Kidney tubule cell (primary cell): Measurements from ENCODE around the gene C1orf185.
"Not testable (repeated sequence)": the region's sequence is repeated elsewhere in the genome, so short reads cannot be mapped to it uniquely, and the experiment has no call there.

ENCODE experiments used
- DNase-seq: peaks from one replicate; pipeline ENCODE4 v3.0.0-alpha.2; 2018; ENCODE audit warnings: low spot score

C1orf185 gene

DNA sequence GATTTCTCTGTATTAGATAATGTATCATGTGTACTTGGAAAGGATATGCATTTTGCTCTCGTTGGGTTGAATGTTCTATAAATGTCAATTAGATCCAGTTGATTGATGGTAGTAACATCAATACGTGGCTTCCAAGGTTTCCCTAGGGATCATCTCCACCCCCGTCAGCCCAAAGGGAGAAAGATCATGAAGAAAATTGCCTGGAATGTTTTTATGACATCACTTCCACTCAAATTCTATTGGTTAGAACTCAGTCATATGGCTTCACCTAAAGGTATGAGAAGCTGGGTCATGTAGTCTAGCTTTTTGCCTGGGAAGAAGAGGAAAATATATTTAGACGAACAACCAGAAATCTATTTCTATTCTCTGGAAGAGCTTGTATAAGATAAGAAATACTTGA, at the start of gene C1orf185:
TSS of gene C1orf185 (plus strand) at position 253 of the 400 bp plus-strand sequence. CDS start at position 259, 6 bp downstream.
- DNase-seq, result no peak

DNA sequence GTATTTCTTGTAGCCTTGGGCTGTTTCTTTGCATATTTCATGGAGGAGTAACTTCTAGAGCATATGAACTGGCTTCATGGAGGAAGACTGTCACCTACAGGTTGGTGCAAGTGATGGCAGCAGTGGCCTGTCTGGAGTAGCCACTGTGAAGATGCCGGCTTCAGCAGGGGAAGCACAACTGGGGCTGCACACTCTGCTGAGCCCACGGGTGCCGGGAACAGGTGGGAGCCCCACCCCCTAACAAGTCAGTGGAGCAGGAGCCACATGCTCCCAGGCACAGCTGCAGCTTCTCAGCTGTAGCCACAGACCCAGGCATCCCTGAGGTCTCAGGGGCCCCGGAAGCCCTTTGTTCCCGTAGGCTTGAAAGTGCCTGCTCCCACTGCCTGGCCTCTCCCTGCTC, 43.2 kb upstream of the C1orf185 start:
- peak; percentile 31 for DNase-seq

DNA sequence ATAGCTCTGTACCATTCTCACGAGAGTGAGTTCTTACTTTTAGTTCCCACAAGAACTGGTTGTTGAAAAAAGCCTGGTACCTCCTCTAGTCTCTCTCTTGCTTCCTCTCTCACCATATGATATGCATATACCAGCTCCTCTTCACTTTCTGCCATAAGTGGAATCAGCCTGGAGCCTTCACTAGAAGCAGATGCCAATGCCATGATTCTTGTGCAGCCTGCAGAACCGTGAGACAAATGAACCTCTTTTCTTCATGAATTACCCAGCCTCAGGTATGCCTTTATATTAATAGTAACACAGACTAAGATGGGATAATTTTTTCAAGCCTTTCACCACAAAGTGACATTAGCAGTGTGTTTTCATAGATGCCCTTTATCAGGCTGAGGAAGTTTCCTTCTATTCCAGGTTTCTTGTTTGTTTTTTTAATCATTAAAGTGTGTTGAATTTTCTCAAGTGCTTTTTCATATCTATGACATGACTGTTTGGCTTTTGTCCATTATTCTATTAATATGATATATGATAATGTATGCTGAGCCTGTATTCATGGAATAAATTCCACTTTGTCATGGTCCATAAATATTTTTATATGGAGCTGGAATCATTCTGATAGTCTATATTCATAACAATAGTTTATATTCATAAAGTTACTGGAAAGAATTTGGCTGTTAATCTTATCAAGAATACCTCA, 40.7 kb upstream of the C1orf185 start:
- peak; percentile 72 for DNase-seq

DNA sequence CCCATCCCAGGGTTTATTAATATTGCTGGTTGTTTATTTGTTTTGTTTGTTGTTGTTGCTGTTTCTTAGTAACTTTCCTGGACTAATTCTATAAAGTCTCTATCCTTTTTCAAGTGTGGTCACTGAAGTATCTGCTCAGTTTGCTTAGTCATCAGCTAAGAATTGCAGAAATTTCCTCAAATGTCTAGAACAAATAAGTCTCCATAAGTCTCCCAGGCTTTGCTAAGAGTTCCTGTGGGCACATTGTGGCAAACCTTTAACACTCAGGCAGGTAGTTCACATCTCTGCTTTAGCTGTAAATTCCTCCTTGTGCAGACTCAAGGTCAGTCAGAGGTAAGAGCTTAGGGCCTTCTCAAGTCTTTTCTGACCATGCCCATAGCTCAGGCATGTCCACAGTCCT, 38.9 kb upstream of the C1orf185 start:
- DNase-seq, result peak; percentile 98

DNA sequence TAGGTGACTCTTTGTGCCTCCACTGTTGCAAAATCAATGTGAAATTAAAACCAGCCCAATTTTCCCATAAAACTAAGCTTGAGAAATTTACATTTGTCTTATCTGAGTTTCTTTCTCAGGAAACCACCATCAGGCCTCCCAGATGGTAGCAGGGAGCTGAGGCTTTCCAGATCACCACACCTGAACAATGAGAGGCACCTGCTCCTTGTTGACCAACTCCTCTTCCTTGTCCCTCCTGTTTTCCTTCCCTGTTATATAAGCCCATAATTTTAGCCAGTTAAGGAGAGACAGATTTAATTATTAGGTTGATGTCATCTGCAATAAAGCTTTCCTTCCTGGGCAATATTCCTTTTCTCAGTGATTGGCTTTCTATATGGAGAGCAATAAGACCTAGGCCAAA, 32.0 kb upstream of the C1orf185 start:
- peak; percentile 60 for DNase-seq

DNA sequence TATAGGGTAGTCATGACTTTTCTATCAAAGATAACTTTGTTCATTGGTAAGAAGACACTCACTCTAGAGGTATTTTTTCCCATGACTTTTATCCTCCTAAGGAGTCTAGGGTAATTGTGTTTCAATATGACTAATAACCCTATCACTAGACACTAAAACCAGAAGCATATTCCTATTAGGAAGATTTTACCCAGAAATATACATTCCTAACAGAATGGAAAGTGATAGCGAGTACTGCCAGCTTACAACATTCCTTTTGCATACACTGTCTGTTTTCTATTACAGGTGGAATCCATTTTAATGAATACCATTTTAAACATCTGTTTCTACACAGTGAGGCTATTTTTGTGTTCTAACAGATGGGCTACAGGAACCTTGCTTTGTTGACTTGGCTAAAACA, 31.4 kb upstream of the C1orf185 start:
- peak; percentile 85 for DNase-seq

DNA sequence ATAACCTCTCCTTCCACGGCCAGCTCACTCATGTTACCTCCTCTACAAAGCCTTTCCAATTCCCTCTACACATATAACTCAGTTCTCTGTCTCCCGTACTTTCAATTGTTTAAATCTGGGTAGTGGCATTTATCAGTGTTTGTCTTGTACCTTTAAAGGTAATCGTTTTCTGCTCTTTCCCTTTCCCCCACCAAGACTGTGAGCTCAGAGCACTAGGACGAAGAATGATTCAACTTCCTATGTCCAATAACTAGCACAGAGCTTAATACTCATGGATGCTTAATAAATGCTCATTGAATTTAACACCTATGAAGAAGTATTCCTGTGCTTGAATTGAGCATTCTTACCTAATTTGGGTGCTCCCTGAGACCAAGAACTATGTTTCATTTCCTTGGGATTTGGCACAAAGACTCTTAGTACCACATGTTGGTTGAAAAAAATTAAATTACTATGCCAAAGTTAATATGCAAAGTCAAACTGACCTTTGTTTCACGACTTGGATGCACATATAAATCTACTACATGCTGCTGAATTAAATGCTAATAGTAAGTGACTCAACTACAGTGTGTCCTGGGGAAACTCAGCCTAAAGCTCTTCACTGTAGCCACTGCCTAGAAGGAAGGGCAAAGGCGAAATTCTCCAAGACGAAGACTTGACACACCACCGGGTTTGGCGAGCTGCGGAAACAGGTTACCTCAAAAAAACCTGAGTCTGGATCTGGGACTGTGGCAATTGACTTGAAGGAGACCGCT, 30.6 kb upstream of the C1orf185 start:
- no peak for DNase-seq

DNA sequence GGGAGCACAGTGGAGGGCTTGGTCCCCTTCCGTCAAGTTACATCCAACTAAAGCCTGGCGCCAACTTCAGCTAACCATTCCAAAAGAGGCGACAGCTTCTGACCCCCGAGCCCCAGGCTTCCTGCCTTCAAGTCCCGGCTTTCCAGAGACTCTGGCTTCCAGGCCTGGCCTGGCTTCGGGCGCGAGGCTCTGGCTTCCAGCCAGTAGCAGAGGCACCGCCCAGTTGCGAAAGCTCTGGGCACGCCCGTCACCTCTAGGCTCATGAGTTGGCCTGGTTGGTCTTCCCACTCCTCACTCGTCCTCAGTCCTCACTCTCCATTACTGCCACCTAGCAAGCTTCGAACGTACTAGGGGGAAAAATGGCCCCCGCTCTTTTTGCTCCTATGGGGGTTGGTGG, 30.0 kb upstream of the C1orf185 start:
- DNase-seq, result no peak

DNA sequence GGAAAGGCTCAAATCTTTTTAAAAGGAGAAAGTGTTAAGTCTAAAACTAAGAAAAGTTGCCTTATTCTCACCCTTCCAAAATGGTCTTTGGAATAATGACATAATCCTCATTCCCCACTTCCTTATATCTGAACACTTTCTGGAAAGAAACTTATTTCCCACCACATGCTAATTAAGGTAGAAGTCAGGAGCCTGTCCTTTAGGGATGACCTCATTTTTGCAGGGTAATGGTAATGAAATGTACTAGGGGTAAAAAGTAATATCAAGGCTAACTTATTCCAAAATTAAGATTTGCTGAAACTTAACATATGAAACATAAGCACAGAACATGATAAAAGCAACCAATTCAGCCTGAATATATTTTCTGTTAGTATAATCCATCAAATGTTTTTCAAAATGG, 29.4 kb upstream of the C1orf185 start:
- no peak for DNase-seq

DNA sequence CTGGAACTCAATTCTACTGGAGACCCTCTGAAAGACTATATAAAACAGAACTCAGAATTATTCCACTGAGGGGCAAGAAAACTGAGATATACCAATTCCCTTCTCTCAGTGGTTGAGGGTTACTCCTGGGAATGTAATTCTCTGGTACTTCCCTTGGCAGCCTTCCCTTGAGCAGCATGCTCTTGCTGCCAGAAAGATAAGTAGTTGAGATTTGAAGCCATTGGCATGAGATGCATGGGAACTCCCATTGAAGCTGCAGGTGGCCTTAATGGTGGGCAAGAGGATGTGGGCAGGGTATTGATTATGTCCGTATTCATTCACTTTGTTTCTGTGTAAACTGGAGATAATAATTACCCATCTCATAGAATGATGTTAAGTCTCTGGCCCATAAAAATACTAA, 28.6 kb upstream of the C1orf185 start:
- no peak for DNase-seq

DNA sequence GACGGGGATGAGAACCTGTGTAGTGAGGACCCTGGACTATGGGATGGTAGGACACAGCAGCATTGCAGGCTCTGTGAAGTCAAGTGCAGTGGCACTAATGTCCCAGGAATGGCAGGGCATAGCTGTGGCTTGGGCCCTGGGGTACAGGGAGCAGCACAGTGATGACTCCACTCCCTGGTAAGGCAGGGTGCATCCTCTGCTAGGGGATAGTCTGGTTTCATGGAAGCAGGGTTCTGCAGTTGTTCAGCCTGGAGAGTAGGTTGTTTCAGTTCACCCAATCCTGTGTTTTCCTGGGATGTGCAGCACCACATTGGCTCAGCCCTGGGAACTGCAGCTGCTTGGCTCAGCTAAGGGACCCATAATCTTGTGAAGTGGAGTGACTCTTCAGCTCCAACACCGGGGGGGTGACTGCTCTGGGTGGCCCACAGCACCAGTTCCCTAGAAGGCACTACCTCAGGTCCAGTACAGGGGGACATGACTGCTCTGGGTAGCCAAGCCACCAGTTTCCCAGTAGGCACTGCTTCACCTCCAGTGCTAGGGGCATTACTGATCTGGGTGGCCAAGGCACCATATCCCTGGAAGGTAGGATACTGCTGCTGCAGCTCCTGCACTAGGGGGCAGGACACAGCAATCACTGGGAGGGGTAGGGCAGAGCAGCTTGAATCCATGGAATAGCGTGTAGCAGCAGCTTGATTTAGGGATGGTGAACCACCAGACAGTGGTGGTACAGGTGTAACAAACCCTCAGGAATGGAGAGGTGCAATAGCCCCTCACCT, 15.3 kb upstream of the C1orf185 start:
- DNase-seq, result no peak

DNA sequence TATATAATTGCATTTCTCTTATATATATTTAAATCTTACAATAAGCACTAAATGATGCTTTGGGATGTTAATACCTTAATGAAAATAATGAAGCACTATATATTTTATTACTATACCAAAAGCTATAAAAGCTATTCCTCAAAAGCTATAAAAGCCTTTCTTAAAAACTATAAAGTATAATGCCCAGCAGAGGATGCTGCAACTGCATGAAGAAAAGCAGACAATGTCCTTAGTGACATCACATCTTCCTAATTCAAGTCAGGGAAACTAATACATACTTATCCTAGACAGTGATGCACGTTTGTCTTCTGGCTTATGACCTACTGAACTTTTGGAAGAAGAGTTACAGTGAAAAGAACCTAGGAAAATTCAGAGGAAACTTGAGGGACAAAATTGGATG, 13.6 kb upstream of the C1orf185 start:
- DNase-seq, result no peak

DNA sequence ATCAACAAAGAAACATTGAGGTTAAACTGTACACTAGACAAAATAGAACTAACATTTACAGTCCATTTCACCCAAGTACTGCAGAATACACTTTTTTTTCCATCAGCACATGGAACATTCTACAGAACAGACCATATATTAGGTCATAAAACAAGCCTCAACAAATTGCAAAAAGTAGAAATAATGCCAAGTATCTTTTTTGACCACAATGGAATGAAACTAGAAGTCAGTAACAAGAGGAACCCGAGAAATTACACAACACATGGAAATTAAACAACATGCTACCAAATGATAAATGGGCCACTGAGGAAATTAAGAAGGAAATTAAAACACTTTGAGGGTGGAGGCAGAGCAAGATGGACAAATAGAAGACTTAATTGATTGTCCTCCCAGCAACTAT, 8.4 kb upstream of the C1orf185 start:
- no peak for DNase-seq

DNA sequence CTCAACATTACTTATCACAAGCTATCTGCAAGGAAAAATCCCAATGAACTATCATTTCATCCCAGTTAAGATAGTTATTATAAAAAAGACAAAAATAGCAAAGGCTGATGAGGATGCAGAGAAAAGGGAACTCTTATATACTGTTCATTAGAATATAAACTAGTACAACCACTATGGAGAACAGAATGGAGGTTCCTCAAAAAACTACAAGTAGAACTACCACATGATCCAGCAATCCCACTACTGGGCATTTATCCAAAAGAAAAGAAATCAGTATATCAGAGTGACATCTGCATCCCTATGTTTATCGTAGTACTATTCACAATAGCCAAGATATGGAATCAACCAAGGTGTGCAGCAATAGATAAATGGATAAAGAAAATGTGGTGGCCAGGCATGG, 4.9 kb upstream of the C1orf185 start:
- no peak for DNase-seq

DNA sequence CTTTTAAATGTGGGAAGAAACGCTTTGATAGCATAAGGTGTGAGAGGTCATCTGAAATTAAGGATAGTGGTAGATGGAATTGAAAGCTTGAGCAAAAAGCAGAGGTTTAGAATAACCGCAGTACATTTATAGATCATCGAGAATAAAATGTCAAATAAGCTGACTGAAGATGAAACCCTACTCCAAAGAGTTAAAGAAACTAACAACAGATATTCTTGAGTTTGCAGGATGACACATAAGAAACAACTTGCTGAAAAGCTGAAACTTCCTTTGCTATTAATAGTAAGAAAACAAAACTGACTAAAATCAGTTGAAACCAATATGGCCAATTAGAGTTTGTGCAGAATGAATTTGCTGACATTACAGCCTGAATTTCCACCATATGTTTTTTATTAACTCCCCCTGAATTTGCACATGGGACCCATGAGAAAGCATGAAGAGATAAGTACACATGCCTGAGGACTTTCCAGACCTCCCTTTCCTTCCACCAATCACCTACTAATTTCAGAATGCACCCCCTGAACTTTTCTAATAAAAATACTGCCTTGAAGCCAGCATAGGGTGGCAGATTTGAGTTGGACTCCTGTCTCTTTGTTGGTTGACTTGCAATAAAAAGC, 1.7 kb upstream of the C1orf185 start:
- DNase-seq, result no peak

DNA sequence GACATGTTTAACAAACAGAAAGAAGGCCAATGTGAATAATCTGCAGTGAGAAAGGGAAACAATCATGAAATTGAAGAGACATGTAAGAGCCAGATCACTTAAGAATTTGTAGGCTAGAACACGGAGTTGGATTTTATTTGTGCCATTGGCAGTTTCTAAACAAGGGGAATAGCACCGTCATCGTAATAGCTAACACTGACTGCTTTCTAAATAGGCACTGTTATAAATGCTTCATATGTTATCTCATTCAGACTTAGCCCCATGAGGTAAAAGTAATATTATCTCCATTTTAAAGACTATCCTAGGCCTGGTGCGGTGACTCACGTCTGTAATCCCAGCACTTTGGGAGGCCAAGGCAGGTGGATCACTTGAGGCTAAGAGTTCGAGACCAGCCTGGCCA, 12.1 kb downstream of the C1orf185 start:
- DNase-seq, result no peak

DNA sequence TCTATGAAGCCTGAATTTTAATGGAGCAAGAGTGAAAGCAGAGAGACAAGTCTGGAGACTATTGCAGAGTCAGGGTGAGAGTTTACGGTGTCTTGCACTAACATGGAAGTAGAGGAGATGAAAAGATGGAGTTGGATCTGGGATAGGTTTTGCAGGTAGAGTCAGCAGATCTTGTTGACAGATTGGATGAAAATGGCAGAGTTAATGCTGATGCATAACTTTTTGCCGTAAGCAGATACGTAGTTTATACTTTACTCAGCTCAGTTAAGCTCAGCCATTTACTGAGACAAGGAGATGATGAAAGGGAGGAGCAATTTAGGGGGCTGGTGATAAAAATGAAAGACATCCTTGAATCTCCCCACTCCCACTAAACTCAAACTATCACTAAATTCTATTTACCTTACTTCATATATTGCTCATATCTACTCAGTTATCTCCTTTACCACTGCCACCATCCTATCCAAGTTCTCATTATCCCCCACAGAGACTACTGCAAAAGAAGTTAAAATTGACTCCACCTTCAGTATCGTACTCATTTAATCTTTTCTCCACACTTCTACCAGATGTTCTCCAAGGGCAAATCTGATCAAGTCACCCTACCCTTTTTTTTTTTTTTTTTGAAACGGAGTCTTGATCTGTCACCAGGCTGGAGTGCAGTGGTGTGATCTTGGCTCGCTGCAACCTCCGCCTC, 13.8 kb downstream of the C1orf185 start:
- no peak for DNase-seq

DNA sequence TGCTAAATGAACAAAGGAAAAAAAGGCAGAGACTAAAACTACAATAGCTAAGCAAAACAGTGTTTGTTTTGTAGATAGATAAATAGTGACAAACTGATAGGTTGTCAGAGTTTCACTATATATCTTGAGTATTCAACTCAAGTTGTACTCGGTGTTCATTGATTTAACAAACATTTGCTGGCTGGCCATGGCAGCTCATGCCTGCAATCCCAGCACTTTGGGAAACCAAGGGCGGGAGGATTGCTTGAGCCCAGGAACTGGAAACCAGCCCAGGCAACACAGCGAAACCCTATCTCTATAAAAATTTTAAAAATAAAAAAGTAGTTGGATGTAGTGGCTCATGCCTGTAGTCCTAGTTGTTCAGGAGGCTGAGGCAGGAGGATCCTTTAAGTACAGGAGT, 17.3 kb downstream of the C1orf185 start:
- no peak for DNase-seq

DNA sequence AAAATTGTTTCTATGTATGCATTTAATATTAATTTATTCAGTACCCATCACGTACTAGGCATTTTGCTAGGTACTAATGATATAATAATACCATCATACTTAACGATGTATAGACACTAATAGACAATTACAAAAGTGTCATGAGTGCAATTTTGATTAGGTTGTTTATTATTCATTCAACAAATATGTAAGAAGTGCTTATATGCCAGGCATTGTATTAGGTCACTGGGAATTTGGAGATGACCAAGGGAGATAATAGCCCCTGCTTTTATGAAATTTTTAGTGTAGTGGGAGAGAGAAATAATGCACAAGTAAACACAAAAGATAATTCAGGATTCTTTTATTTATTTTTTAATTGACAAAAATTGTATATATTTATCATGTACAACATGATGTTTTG, 18.6 kb downstream of the C1orf185 start:
- DNase-seq, result no peak

DNA sequence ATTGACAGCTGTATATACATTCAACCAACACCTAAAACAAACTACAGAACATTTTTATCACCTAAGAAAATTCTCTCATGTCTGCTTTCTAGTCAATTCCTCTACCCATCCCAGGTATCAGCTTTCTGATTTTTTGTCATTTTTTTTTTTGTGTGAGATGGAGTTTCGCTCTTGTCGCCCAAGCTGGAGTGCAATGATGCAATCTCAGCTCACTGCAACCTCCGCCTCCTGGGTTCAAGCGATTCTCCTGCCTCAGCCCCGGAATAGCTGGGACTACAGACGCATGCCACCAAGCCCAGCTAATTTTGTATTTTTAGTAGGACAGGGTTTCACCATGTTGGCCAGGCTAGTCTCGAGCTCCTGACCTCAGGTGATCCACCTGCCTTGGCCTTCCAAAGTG, 25.1 kb downstream of the C1orf185 start:
- not testable (repeated sequence) for DNase-seq

DNA sequence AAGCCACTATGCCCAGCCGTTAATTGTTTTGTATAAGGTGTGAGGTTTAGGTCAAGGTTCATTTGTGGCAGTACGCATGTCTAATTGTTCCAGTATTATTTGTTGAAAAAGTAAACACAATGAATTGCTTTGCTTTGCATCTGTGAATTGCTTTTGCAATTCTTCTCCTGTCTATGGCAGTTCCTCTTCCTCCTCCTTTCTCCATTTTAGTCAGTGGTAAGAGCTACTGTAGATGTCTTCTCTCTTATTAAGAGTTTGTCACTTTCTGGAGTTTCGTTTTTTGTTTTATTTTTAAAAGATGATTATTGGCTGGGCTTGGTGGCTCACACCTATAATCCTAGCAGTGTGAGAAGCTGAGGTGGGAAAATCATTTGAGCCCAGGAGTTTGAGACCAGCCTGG, 29.2 kb downstream of the C1orf185 start:
- DNase-seq, result no peak

DNA sequence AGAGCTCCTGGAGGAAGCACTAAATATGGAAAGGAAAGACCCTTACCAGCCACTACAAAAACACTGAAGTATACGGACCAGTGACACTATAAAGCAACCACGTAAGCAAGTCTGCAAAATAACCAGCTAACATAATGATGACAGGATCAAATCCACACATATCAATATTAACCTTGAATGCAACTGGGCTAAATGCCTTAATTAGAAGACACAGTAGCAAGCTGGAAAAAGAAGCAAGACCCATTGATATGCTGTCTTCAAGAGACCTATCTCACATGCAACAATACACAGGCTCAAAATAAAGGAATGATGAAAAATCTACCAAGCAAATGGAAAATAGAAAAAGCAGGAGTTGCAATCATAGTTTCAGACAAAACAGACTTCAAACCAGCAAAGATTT, 31.0 kb downstream of the C1orf185 start:
- no peak for DNase-seq
